T-helper 2 cell (primary cell): ENCODE data around the gene EEF1A2.

Experiments
- DNase-seq, 5 experiments: peaks; one replicate each; pipeline versions ENCODE4 v3.0.0 to v3.0.0-alpha.2; 2012 to 2022

Gene EEF1A2

DNA sequence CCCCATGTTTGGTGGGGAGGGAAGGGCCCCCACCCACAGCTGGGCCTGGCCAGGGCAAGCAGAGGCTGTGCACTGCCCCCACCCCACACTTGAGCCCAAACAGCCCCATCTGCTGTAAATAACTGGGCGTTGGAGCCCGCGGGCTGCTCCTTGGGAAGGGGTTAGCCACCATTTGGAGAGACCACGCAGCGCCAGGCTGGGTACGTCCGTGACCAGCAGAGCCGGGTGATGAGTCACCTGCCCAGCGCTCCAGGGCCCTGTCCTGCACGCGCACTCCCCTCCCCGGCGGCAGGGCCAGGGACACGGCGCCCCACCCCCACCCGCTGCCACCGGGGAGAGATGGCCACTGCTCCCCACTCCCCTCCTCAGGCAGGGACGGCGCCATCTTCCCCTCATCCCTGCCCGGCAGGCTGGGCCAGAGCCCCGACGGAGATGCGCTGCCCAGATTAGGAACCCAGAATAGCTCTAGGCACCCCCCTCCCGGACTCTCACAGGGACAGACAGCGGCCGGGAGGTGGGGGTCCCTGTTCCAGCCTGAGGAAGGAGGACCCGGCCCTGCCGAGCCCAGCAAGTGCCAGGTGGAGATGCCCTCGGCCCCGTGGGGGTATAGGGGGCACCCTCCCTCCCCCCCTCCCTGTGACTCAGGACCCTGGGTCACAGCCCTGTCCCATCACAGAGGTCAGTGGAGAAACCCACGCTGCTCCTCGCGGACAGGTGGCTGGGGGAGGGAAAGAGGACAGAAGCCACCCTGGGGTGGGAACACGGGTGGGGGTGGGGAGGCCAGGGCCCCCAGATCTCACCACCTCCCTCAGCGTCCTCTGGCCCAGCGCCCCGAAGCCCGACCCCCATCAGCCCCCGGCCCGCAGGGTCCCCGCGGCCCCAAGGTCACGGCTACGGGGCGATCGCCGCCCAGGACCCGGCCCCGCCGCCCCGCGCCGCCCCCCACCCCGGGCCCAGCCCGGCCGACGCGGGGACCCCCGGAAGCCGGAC is 642 bp downstream of the EEF1A2 start:
- no peak for DNase-seq

DNA sequence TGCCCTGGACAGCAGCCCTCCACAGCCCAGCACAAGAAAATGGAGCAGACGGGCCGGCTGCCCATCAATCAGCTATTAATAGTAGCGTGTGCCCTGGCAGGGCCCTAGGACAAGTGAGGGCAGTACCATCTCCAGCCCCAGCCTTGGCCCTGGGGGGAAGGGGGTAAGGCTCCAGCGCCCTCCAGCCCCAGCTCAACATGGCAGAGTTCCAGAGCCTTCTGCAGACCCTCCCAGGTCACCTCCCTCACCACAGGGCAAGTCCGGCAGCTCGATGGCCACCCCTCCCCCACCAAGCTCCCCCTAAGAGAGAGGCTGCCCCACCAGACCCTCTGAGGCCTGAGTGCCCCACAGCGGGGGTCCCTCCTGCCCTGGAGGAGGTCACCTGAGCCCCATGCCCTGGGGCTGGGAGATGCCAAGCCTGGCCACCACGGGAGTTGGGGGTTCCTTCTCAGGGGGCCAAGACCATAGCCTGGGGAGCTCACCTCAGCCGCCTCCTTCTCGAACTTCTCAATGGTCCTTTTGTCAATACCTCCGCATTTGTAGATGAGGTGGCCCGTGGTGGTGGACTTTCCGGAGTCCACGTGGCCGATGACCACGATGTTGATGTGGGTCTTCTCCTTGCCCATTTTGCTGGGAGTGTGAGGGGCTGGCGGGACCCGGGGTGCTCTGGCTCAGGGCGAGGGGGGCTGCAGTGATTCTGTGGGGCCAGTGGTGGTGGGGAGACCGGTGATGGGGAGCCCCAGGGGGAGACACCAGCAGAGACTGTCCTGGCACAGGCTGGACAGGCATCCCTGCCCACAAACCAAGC is 1.5 kb downstream of the EEF1A2 start:
- no peak for DNase-seq

DNA sequence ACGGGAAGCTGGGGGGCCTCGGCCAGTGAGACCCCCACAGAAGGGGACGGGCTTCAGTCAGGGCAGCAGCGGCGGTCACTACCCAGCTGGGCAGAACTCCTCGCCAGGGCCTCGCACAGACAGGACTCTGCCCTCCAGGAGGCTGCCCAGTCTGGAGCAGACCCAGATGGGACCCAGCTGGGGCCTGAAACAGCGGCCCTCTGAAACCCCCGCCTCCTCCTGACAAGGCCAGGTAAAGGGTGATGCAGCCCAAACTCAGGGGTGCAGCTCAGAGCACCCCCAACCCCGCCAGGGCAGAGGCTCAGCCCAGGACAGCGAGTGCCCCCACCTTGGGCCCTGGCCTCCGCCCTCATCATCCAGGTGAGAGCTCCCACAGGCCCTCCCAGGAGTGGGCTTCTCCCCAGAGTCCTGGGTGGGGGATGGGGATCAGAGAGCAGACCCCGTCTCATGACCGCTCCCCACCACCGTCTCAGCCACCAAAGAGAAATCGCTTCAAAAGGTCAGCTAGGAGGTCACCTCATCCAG is 2.2 kb downstream of the EEF1A2 start:
- no peak for DNase-seq

DNA sequence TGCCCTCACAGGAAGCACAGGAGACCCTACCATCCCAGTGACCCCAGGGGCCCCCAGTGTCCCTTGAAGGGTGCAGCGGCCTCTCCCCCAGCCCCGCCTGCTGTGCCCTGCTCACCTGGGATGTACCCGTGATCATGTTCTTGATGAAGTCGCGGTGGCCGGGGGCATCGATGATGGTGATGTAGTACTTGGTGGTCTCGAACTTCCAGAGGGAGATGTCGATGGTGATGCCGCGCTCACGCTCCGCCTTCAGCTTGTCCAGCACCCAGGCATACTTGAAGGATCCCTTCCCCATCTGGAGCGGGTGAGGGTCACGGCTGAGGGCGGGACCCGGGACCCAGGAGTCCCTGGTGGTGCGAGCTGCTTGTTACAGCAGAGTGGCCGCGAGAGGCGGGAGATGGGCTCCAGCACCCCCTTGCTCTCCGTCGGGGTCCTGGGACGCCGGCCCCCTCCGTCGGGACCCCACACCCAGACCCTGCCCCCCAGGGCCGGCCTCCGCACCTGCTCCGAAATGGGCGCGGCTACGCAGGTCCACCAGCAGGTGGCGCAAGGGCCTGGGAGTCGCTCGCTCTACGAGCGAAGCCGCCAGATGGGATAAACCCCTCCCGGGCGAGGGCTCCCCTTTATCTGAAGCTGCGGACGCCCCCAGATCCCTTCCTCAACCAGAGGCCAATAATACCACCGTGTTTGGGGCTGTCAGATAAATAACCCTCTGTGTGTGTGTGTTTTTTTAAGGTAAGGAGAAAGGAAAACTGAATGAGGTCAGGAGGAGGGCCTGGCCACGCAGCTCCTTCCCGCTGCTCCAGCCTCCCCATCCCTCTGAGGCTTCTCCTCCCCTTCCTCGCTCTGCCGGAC is 2.9 kb downstream of the EEF1A2 start:
- DNase-seq = peak; percentile 40 to 75 (median 64)

DNA sequence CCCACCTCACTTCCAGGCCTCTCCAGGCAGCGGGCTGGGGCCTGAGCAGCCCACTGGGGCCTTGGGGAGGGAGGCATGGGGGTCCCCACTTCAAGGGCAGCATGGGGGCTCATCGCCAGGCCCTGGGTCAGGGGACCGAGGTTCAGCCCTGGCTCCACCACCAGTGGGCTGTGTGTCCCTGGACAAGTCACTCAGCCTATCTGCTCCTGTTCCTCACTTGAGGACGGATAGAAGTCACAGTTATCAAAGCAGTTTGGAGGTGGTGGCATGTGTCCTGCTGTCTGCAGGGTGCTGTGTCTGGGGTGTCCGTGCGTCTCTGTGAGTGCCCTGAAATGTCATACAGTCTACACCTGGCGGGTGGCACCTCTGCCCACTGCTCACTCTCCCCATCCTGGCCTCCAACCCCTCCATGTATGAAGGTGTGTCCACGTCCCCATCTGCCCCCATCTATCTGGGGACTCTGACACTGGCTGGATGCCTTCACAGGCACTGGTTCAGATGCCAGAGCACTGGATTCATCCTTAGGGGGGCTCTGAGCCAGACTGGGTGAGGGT is 3.6 kb downstream of the EEF1A2 start:
- DNase-seq = no peak

DNA sequence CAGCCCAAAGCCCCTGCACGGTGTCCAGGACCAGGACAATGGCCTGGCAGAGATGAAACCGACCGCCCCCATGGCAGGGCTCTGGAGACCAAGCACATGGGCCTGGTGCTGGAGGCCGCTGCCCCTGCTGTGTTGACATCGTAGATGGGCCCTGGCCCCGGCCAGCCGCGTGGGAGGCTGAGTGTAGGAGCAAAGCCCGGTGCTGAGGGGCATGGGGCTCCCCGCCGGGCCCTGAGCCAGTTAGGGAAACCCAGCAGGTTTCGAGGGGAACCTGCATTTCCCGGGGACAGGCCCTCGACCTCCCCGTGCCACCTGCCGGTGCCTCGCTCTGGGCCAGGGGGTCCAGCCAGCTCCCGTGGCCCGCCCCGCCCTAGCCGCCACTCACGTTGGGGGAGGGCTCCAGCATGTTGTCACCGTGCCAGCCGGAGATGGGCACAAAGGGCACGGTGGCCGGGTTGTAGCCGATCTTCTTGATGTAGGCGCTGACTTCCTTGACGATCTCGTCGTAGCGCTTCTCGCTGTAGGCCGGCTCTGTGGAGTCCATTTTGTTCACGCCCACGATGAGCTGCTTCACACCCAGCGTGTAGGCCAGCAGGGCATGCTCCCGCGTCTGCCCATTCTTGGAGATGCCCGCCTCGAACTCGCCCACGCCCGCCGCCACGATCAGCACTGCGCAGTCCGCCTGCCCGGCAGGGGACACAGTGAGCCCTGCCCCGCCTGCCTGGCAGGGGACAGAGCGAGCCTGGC is 4.3 kb downstream of the EEF1A2 start:
- DNase-seq = no peak

DNA sequence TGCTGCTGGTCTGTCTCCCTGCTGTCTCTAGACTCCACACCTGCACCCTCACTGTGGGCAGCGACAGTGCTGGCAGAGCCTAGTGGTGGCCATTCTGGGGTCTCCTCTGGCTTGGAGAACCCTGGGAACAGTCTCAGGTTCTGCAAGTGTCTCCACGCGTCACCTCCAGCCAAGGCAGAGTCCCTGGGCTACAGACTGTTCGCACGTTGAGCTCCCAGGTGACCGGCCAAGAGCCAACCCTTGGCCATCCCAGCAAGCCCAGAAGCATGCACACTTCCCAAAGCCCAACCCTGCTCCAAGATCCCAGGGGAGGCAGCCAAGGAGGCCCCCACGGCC is 4.8 kb downstream of the EEF1A2 start:
- DNase-seq = no peak

DNA sequence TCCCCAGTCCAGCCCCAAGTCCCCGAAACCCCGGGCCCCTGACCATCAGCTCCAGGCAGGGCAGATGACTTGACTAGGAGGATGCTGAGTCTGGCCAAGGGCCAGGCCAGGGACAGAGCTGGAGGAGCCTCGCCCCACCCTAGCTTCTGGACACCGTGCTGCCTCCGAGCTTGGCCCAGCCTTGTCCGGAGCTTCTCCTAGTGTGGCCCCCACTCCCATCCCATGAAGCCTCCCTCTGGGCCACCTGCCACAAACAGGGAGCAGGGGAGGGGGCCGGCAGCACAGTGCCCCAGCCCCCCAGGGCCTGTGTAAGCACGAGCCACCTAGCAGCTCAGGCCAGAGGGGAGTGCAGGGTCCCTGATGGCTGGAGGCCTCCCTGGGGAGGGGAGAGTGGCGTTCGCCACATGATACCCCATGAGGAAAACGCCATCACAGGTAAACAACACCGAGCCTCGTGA is 5.3 kb downstream of the EEF1A2 start:
- no peak for DNase-seq

DNA sequence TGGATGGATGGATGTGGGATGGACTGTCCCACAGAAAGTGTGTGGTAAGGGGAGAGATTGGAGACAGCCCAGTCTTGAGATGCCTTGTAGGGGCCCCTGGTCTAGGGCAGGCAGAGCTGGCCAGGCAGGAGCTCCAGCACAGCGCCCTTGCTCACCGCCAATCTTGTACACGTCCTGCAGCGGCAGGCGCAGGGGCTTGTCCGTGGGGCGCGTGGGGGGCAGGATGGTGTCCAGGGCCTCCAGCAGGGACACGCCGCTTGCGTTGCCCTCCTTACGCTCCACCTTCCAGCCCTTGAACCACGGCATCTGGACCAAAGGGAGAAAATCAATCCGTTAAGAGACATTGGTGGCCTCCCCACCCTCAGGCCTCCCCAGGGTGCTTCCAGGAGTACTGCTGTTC is 5.9 kb downstream of the EEF1A2 start:
- DNase-seq = no peak

DNA sequence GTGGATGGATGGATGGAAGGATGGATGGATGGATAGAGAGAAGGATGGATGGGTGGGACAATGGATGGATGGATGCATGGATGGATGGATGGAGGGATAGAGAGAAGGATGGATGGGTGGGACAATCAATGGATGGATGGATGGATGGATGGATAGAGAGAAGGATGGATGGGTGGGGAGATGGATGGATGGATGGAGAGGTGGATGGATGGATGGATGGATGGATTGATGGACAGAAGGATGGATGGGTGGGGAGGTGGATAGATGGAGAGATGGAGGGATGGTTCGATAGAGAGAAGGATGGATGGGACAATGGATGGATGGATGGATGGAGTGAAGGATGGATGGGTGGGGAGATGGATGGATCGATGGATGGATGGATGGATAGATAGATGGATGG is 6.4 kb downstream of the EEF1A2 start:
- no peak for DNase-seq

DNA sequence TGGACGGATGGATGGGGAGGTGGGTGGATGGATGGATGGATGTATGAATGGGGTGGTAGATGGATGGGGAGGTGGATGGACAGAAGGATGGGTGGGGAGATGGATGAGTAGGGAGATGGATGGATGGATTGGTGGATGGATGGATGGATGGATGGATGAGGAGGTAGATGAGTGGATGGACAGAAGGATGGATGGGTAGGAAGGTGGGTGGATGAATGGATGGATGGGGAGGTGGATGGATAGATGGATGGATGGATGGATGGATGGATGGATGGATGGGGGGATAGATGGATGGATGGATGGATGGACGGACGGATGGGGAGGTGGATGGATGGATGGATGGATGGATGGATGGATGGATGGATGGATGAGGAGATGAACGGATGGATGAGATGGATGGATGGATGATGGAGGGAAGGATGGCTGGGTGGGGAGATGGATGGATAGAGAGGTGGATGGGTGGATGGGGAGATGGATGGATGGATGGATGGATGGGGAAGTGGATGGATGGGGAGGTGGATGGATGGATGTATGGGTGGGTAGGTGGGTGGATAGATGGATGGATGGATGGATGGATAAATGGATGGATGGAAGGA is 7.2 kb downstream of the EEF1A2 start:
- DNase-seq = no peak

DNA sequence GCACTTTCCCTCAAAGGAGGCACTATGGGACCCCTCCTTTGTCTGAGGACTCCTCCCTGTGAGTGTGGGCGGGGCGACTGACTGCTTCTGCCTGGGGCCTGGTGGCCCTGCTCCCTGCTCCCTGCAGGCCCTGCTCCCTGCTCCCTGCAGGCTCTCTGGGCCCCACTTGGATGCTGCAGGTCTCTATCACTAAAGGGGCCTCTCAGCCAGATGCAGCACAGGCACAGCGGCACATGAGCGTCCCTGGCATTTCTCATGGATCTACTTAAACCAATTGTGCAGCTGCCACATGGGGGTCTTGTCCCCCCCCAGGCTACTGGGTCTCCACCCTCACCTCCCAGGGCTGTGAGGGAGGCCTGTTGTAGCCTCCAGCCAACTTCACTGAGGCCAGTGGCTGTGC is 7.8 kb downstream of the EEF1A2 start:
- no peak for DNase-seq

DNA sequence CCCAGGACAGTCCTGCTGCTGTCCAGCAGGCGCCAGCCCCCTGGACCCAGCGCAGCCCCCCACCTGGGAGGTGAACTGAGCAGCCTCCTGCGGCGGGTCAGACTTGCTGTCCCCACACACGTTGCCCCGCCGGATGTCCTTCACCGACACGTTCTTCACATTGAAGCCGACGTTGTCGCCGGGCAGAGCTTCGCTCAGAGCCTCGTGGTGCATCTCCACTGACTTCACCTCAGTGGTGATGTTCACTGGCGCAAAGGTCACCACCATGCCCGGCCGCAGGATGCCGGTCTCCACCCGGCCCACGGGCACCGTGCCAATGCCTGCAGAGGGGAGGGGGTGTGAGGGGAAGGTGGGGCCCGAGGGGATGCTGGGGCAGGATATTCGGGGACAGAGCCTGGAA is 8.5 kb downstream of the EEF1A2 start:
- DNase-seq = no peak

DNA sequence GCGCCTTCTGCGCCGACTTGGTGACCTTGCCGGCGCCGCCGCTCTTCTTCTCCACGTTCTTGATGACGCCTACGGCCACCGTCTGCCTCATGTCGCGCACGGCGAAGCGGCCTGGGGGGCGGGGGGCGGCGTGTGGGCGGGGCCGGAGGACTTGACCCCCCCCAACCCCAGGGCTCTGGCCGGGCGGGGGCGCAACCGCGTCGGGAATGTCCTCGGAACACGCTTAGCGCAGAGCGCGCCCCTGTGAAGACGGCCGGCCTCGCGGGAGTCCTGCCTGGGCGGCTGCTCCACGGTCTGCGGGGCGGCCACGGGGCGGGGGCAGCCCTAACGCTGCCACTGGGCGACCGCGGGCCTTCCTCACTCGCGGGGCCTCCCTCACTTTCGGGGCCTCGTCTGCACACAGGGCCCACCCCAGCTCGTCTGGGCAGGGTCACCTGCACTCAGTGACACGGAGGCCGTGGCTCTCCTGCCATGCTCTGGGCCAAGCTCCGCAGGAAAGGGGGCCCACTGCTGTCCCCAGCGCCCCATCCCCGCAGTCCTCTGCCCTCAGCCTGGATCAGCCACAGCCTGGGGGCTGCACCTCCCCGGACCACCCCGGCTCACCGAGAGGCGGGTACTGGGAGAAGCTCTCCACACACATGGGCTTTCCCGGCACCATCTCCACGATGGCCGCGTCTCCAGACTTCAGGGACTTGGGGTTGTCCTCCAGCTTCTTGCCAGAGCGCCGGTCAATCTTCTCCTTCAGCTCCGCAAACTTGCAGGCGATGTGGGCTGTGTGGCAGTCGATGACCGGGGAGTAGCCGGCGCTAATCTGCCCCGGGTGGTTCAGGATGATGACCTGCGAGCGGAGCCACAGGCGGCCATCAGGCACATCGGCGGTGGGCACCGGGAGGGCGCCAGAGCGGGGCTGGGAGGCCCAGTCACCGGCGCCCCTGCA is 10.3 kb downstream of the EEF1A2 start:
- DNase-seq = no peak

DNA sequence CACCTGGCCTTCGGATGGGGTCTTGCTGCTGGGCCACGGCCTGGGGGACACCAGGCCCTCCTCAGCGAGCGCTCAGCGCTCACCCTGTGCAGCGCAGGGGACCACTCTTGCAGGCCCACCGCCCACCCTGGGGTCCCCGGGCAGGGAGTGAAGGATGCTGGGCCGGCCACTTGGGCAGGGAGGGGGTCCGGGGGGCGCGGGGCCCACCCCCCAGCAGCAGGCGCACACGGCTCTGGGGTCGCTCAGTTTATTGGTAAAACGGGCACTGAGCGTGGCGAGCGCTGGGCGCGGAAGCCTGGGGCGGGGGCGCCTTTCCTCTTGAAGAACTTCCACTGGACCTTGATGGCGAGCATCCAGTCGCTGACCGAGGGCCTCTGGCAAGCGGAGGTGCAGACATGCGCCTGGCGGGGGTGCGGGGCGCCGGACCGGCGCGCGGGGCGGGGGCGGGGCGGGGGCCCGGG is 11.1 kb downstream of the EEF1A2 start:
- no peak for DNase-seq

DNA sequence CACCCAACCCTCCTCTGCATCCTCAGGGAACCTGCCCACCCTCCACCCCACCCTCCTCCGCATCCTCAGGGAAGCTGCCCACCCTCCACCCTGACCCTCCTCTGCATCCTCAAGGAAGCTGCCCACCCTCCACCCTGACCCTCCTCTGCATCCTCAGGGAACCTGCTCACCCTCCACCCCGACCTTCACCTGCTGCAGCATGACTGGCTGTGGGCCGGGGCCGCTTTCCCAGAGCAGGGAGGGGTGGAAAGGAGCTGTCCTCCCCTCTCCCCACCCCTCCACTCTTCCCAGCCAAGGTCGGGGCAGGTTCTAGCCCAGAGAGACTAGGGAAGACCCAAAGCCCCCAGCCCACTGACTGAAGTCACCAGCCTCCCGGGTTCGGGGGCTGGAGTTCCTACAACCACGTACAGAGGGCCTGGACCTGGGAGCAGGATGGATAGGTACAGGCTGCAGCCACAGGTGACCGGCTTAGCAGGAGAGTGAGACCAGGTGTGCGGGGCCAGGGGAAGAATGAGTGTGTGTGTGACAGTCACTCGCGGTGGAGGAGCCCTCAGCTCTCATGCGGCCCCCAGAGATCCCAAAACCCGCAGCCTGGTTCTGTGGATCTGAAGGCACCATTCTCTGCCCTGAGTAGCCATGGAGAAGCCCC is 11.6 kb downstream of the EEF1A2 start:
- DNase-seq = no peak

DNA sequence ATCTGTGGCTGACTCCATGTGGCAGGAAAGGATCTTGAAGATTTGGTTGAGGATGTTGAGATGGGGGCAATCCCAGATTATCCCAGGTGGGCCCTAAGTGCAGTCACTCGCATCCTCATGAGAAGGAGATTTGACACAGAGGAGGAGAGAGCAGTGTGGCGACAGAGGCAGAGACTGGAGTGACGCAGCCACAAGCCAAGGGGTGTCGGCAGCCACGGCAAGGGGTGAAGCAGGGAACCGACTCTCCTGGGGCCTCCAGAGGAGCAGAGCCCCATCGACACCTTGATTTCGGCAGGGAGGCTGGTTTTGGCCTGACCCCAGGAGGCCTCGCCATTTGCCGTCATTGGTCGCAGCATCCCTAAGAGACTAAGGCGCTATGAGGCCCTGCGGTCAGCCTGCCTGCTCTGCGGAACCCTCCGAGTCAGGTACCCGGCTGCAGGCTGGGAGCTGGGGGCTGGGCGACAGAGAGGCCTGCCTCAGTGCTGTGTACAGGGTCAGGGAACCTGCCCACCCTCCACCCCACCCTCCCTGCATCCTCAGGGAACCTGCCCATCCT is 12.5 kb downstream of the EEF1A2 start:
- no peak for DNase-seq

DNA sequence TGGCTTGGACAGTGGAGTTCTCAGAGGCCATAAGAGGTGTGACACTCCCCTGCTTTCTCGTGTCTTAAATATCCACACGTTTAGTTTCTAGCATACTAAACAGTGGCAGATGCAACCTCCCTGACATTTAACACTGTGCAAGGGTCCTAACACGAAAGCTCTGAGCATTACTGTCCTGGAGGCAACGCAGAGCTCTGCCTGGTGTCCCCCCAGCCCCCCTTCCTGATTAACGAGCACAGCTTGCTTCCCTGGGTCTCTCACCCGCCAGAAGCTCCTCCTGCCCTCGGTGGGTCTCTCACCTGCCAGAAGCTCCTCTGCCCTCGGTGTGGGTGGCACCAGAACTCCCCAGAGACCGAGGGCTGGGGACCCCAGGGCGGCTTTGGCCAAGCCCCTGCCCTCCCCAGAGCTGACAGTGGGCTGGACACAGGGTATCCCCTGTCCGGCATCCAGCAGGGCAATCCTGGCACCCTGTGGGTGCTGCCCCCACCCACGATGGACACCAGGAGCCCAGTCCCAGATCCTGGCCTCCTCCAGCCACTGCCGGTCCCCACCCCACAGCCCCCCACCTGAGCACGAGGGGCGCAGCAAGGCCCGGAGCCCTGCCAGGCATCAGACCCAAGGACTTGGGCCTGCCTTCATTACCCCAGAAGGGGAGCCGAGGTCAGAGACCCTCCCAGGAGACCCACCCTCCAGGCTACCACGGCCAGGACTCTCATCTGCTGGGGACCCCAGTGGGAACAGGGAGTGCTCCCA is 14.1 kb downstream of the EEF1A2 start:
- no peak for DNase-seq
